H9 (cell line): ENCODE measurements around the gene MAST4. TPM values are rescaled to one million over a fixed set of nuclear protein-coding genes. Genes with fewer than 3 reads are reported as not detected.

Source experiments
- DNase-seq: peaks from one replicate; pipeline ENCODE4 v3.0.0-alpha.2; 2017
- H2AFZ ChIP-seq: one replicate; pipeline ENCODE4 v1.6.1; 2013; ENCODE audit warnings: mild to moderate bottlenecking, low read length, control low read depth, moderate library complexity
- H2AK5ac ChIP-seq: 2 replicates; pipeline ENCODE4 v1.6.1; 2013; ENCODE audit warnings: low read length, control low read depth, mixed read lengths; ENCODE audit not compliant: insufficient read length
- H2BK120ac ChIP-seq: one replicate; pipeline ENCODE4 v1.6.1; 2013; ENCODE audit warnings: low read depth, mild to moderate bottlenecking, low read length, control low read depth, inconsistent platforms; ENCODE audit not compliant: poor library complexity, severe bottlenecking
- H2BK12ac ChIP-seq: 2 replicates; pipeline ENCODE4 v1.6.1; 2013; ENCODE audit warnings: low read length, control low read depth, mixed read lengths, low read depth; ENCODE audit not compliant: insufficient read length
- H2BK15ac ChIP-seq: 2 replicates; pipeline ENCODE4 v1.6.1; 2013; ENCODE audit warnings: low read depth, low read length, control low read depth
- H2BK20ac ChIP-seq: one replicate; pipeline ENCODE4 v1.6.1; 2013; ENCODE audit warnings: low read depth, mild to moderate bottlenecking, low read length, control low read depth, inconsistent platforms; ENCODE audit not compliant: poor library complexity, severe bottlenecking
- H2BK5ac ChIP-seq: 2 replicates; pipeline ENCODE4 v1.6.1; 2013; ENCODE audit warnings: low read length, control low read depth, mixed read lengths; ENCODE audit not compliant: insufficient read length
- H3K14ac ChIP-seq: 2 replicates; pipeline ENCODE4 v1.6.1; 2013; ENCODE audit warnings: low read length, control low read depth; ENCODE audit not compliant: insufficient read depth
- H3K18ac ChIP-seq: 2 replicates; pipeline ENCODE4 v1.6.1; 2013; ENCODE audit warnings: low read depth, mild to moderate bottlenecking, mixed read lengths, low read length, control low read depth; ENCODE audit not compliant: insufficient read length
- H3K23ac ChIP-seq: 2 replicates; pipeline ENCODE4 v1.6.1; 2013; ENCODE audit warnings: low read length, control low read depth, mixed read lengths, low read depth; ENCODE audit not compliant: insufficient read length
- H3K23me2 ChIP-seq: 2 replicates; pipeline ENCODE4 v1.6.1; 2013; ENCODE audit warnings: low read depth, mild to moderate bottlenecking, mixed read lengths, low read length, control low read depth; ENCODE audit not compliant: insufficient read length, poor library complexity, severe bottlenecking
- H3K27ac ChIP-seq: 2 replicates; pipeline ENCODE4 v1.5.1; 2013; ENCODE audit warnings: low read length, control low read depth, mixed read lengths, low read depth; ENCODE audit not compliant: insufficient read length
- H3K27me3 ChIP-seq: 2 replicates; pipeline ENCODE4 v1.6.1; 2013; ENCODE audit warnings: low read length, control low read depth, inconsistent platforms; ENCODE audit not compliant: insufficient read depth
- H3K4ac ChIP-seq: 2 replicates; pipeline ENCODE4 v1.6.1; 2013; ENCODE audit warnings: low read depth, mild to moderate bottlenecking, control low read depth, inconsistent platforms, low read length, moderate library complexity
- H3K4me1 ChIP-seq: 2 replicates; pipeline ENCODE4 v1.6.1; 2013; ENCODE audit warnings: low read length, control low read depth, inconsistent platforms; ENCODE audit not compliant: insufficient read depth
- H3K4me2 ChIP-seq: 2 replicates; pipeline ENCODE4 v1.6.1; 2013; ENCODE audit warnings: low read length, control low read depth, mixed read lengths; ENCODE audit not compliant: insufficient read length, insufficient read depth
- H3K56ac ChIP-seq: 2 replicates; pipeline ENCODE4 v1.6.1; 2013; ENCODE audit warnings: low read depth, mild to moderate bottlenecking, mixed read lengths, low read length, control low read depth; ENCODE audit not compliant: insufficient read length
- H3K79me1 ChIP-seq: 2 replicates; pipeline ENCODE4 v1.6.1; 2013; ENCODE audit warnings: low read depth, mild to moderate bottlenecking, moderate library complexity, low read length, control low read depth, inconsistent platforms; ENCODE audit not compliant: insufficient read depth, poor library complexity, severe bottlenecking
- H3K79me2 ChIP-seq: 2 replicates; pipeline ENCODE4 v1.6.1; 2013; ENCODE audit warnings: low read length, control low read depth, inconsistent platforms; ENCODE audit not compliant: insufficient read depth
- H3K9ac ChIP-seq: 2 replicates; pipeline ENCODE4 v1.6.1; 2013; ENCODE audit warnings: low read length, control low read depth, mixed read lengths; ENCODE audit not compliant: insufficient read length; ENCODE audit errors: extremely low read depth
- H3K9me3 ChIP-seq: one replicate; pipeline ENCODE4 v1.6.1; 2013; ENCODE audit warnings: low read depth, low read length, inconsistent platforms; ENCODE audit not compliant: control insufficient read depth
- H3T11ph ChIP-seq: one replicate; pipeline ENCODE4 v1.6.1; 2013; ENCODE audit warnings: mild to moderate bottlenecking, low read length, control low read depth, inconsistent platforms
- H4K20me1 ChIP-seq: one replicate; pipeline ENCODE4 v1.6.1; 2013; ENCODE audit not compliant: control insufficient read depth, insufficient read length, insufficient read depth
- H4K5ac ChIP-seq: 2 replicates; pipeline ENCODE4 v1.6.1; 2013; ENCODE audit warnings: low read depth, mild to moderate bottlenecking, mixed read lengths, low read length, control low read depth; ENCODE audit not compliant: insufficient read length
- H4K8ac ChIP-seq: replicated peaks from 2 replicates; pipeline ENCODE4 v1.6.1; 2013; ENCODE audit warnings: low read length, control low read depth, mixed read lengths, low read depth; ENCODE audit not compliant: insufficient read length
- H4K91ac ChIP-seq: 2 replicates; pipeline ENCODE4 v1.6.1; 2013; ENCODE audit warnings: low read depth, mild to moderate bottlenecking, moderate library complexity, mixed read lengths, low read length, control low read depth; ENCODE audit not compliant: insufficient read length
- H3K27ac Mint-ChIP-seq, 3 experiments: 2 replicates in 2 of 3; 3 replicates in 1 of 3; pipeline ENCODE4 v1.8.0; 2020 to 2021; ENCODE audit warnings: mixed read lengths in 3 of 3, mild to moderate bottlenecking in 1 of 3, moderate library complexity in 1 of 3
- H3K27me3 Mint-ChIP-seq: 2 replicates; pipeline ENCODE4 v1.8.0; 2021; ENCODE audit warnings: low read depth, mild to moderate bottlenecking, moderate library complexity, mixed read lengths
- H3K36me3 Mint-ChIP-seq, 3 experiments: 2 replicates in 2 of 3; 3 replicates in 1 of 3; pipeline ENCODE4 v1.8.0; 2020 to 2021; ENCODE audit warnings: low read depth in 3 of 3, mixed read lengths in 3 of 3; ENCODE audit not compliant: insufficient read depth in 1 of 3
- H3K4me1 Mint-ChIP-seq, 2 experiments: 2 replicates each; pipeline ENCODE4 v1.8.0; 2020; ENCODE audit warnings: mixed read lengths in 2 of 2
- H3K4me3 Mint-ChIP-seq, 2 experiments: 2 replicates in 1 of 2; 3 replicates in 1 of 2; pipeline ENCODE4 v1.8.0; 2020 to 2021; ENCODE audit warnings: mild to moderate bottlenecking in 2 of 2, mixed read lengths in 2 of 2, moderate library complexity in 1 of 2
- H3K9me3 Mint-ChIP-seq, 2 experiments: 2 replicates in 1 of 2; 3 replicates in 1 of 2; pipeline ENCODE4 v1.8.0; 2020; ENCODE audit warnings: mild to moderate bottlenecking in 2 of 2, mixed read lengths in 2 of 2, moderate library complexity in 1 of 2
- CTCF ChIP-seq: fragments of 200-600 bp; sonication (generic); conservative IDR thresholded peaks from 3 replicates; pipeline ENCODE4 v1.8.0; 2021; ENCODE audit warnings: antibody characterized with exemption, mild to moderate bottlenecking
- WGBS: extraction: QIAGEN DNeasy Blood & Tissue Kit; methylation state at CpG from one replicate; pipeline ENCODE4 v1.1.7; 2013; ENCODE audit warnings: missing lambda C conversion rate, low lambda C conversion rate, mixed read lengths; ENCODE audit not compliant: insufficient read length; ENCODE audit errors: extremely low coverage; 5-methylcytosine and 5-hydroxymethylcytosine counted together
- total RNA-seq: library from RNA; stranded (reverse); gene quantifications from 2 replicates; pipeline ENCODE4 v1.2.1, GENCODE V29; 2021

MAST4 gene
- total RNA-seq, 1 experiment from 2014 or later: 3.7 TPM

GRCh38 chr5:67163863-67164595 lies 567.8 kb downstream of the MAST4 start:
- Histone ChIP-seq H4K5ac (no peak overlapping the region), H2BK120ac (no peak overlapping the region), H2BK12ac (no peak overlapping the region), H3K23me2 (no peaks in the 10 kb centered on the region), H2AK5ac (no peak overlapping the region), H3K9ac (no peak overlapping the region), H3K4me1 (no peaks in the 10 kb centered on the region), H3K56ac (no peak overlapping the region), H3K23ac (no peak overlapping the region), H2BK5ac (no peak overlapping the region), H2AFZ (no peak overlapping the region), H3T11ph (no peak overlapping the region), H3K18ac (no peak overlapping the region), H3K4me2 (no peak overlapping the region), H4K20me1 (no peaks in the 10 kb centered on the region), H3K27ac (no peak overlapping the region), H3K27me3 (no peaks in the 10 kb centered on the region), H2BK20ac (no peak overlapping the region), H2BK15ac (no peak overlapping the region), H3K79me2 (no peaks in the 10 kb centered on the region), H4K91ac (no peak overlapping the region), H3K4ac (no peak overlapping the region), H3K9me3 (no peaks in the 10 kb centered on the region), H4K8ac (no peak overlapping the region), H3K14ac (no peak overlapping the region), H3K79me1 (no peaks in the 10 kb centered on the region)
- no CpG with 5 or more reads among the region's 33 CpGs for WGBS
- TF ChIP-seq CTCF: no peak
- no peaks in the 10 kb centered on the region for H3K9me3 Mint-ChIP-seq
- peaks cover 5 to 24% of the 10 kb centered on the region in 2 experiments for H3K4me1 Mint-ChIP-seq
- peaks cover 0 to 4% (median 3%) of the 10 kb centered on the region in 3 experiments; a peak in 4 of 7 replicates for H3K36me3 Mint-ChIP-seq
- H3K27ac Mint-ChIP-seq: peak overlapping the region in 1 of 3 experiments; percentile 77; a peak in 1 of 7 replicates
- no peaks in the 10 kb centered on the region for H3K27me3 Mint-ChIP-seq
- peak; percentile 33 for DNase-seq
- H3K4me3 Mint-ChIP-seq: no peak overlapping the region
